Body of pancreas (tissue), 4 donors: ENCODE measurements around the gene SERPINB1.

Experiments
- POLR2A ChIP-seq, 3 donors: fragments of 450-650 bp; IDR thresholded peaks; one replicate each; pipeline ENCODE4 v1.6.1; 2016; ENCODE audit warnings: antibody characterized with exemption in 3 of 3, mild to moderate bottlenecking in 2 of 3
- TF ChIP-seq, protein P1 (sequence below), 7 experiments: fragments of 450-650 bp in 4 of 7; fragments of 200-600 bp in 3 of 7; sonication (generic) in 3 of 7; IDR thresholded peaks; one replicate each; pipeline ENCODE4 v1.5.1; 2016 to 2019; ENCODE audit warnings: antibody characterized with exemption in 7 of 7

DNA sequence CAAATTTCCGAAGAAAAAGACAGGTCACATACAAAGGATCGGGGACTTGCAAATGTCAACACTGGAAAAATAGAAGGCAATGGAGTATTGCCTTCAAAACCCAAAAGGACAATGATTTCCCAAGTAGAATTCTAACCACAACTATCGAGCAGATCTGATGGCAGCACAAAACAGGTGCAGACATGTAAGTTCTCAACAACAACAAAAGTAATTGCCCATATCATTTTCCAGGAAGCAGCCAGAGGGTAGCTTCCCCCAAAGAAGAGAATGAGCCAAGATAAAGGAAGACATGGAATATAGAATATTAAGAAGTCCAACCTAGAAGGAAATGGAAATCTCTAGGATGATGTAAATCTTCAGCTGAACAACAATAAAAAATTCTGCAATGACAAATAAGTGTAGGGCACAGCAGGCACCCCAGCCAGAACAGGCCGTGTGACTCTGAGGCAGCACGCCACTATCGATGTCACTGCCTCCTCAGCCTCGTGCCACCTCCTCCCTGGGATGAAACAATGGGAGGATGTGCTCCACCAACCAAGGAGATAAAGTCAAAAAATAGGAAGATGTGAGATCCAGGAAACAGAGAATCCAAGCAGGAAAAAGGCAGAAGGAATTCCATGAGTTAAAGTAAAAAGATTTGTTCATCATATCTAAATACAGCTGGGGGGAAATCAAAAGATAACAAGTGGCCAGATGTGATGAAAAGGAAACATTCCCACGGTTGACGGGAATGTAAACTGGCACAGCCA lies 34.1 kb downstream of the SERPINB1 start:
- TF ChIP-seq, protein P1, sequence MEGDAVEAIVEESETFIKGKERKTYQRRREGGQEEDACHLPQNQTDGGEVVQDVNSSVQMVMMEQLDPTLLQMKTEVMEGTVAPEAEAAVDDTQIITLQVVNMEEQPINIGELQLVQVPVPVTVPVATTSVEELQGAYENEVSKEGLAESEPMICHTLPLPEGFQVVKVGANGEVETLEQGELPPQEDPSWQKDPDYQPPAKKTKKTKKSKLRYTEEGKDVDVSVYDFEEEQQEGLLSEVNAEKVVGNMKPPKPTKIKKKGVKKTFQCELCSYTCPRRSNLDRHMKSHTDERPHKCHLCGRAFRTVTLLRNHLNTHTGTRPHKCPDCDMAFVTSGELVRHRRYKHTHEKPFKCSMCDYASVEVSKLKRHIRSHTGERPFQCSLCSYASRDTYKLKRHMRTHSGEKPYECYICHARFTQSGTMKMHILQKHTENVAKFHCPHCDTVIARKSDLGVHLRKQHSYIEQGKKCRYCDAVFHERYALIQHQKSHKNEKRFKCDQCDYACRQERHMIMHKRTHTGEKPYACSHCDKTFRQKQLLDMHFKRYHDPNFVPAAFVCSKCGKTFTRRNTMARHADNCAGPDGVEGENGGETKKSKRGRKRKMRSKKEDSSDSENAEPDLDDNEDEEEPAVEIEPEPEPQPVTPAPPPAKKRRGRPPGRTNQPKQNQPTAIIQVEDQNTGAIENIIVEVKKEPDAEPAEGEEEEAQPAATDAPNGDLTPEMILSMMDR (IDR thresholded peaks at IDR 0.05), result no peak
- no peak for TF ChIP-seq POLR2A (IDR thresholded peaks at IDR 0.05)
